GM13977 (cell line): ENCODE measurements around the gene GPER1.

Source experiments
- DNase-seq: peaks from one replicate; pipeline ENCODE4 v3.0.0; 2012; ENCODE audit warnings: low spot score
- in situ Hi-C: fragments of 300-500 bp; cut with MboI; formaldehyde crosslinking; loops from one replicate; pipeline ENCODE4 v1.12.0; 2022; ENCODE audit warnings: low sequenced_read_pairs, low pct_unique_long_range_greater_than_20kb, mixed read lengths, inconsistent platforms; ENCODE audit not compliant: unreplicated experiment
- TF ChIP-seq, protein P1 (sequence below): IDR thresholded peaks from 2 replicates; pipeline ENCODE4 v1.5.1; 2012; ENCODE audit warnings: mild to moderate bottlenecking, control low read depth; ENCODE audit not compliant: insufficient read depth; ENCODE audit errors: extremely low read depth, missing control alignments

Gene GPER1

DNA sequence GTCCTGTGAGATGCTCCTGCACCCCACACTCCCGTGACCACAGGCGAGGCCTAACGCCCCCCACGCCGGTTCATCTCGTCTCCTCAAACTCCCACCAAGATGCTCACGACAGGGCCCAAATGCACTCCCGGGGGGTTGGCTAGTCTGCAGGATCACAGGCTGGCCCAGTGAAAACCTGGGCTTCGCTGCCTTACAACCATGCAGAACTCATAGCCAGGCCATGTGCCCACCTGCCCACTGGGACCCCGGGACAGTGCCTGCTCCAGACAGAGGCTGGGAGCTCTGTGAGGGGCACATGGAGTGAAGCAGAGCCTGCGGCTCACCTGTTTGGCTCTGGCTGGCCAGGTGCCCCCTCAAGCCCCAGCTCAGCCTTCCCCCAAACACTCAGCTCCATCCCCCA lies 9.4 kb upstream of the GPER1 start:
- no peak for DNase-seq
- in situ Hi-C loops: no loop called here

GRCh38 chr7:1078985-1079384 lies 8.9 kb upstream of the GPER1 start:
- in situ Hi-C loops: no loop called here
- DNase-seq: no peak
- TF ChIP-seq, protein P1, sequence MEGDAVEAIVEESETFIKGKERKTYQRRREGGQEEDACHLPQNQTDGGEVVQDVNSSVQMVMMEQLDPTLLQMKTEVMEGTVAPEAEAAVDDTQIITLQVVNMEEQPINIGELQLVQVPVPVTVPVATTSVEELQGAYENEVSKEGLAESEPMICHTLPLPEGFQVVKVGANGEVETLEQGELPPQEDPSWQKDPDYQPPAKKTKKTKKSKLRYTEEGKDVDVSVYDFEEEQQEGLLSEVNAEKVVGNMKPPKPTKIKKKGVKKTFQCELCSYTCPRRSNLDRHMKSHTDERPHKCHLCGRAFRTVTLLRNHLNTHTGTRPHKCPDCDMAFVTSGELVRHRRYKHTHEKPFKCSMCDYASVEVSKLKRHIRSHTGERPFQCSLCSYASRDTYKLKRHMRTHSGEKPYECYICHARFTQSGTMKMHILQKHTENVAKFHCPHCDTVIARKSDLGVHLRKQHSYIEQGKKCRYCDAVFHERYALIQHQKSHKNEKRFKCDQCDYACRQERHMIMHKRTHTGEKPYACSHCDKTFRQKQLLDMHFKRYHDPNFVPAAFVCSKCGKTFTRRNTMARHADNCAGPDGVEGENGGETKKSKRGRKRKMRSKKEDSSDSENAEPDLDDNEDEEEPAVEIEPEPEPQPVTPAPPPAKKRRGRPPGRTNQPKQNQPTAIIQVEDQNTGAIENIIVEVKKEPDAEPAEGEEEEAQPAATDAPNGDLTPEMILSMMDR: no peak

More for the DNA sequence above, 9.4 kb upstream of the GPER1 start:
- TF ChIP-seq, protein P1: no peak

DNA sequence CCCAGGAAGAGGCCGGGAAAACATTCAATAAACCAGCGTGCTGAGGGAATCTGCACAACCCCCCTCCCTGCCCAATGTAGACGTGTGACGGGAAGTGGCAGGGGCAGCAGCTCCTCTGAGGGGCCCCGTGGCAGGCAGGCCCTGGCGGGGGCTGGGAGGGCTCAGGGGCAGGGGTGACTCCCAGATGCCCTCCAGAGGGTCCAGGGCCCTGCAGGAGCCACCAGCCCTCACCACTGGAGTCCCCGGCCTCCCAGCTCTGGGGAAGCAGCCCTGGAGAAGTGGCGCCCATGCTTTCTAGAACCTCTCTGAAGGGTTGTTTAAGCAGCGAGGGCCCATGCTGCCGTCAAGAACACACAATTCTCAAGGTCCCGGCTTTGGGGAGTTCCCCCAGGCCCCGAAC lies 8.4 kb upstream of the GPER1 start:
- no peak for DNase-seq
- in situ Hi-C loops: no loop called here
- TF ChIP-seq, protein P1: no peak

- no peak for DNase-seq
- TF ChIP-seq, protein P1: no peak
- in situ Hi-C loops: loop anchor here (10.0 kb wide), 1 partner anchor 54 kb away; a partner anchor contains a TSS
Observed at GRCh38 chr7:1080252-1080920, 7.5 kb upstream of the GPER1 start.

- TF ChIP-seq, protein P1: no peak
- no peak for DNase-seq
- in situ Hi-C loops: loop anchor here (10.0 kb wide), 1 partner anchor 54 kb away; a partner anchor contains a TSS
Observed at GRCh38 chr7:1080921-1081255, 7.0 kb upstream of the GPER1 start.

- in situ Hi-C loops: loop anchor here (10.0 kb wide), 1 partner anchor 53 kb away; a partner anchor contains a TSS
- TF ChIP-seq, protein P1: no peak
- no peak for DNase-seq
Observed at GRCh38 chr7:1081336-1081735, 6.6 kb upstream of the GPER1 start.
